ENCODE results near the gene CBR4.

DNA sequence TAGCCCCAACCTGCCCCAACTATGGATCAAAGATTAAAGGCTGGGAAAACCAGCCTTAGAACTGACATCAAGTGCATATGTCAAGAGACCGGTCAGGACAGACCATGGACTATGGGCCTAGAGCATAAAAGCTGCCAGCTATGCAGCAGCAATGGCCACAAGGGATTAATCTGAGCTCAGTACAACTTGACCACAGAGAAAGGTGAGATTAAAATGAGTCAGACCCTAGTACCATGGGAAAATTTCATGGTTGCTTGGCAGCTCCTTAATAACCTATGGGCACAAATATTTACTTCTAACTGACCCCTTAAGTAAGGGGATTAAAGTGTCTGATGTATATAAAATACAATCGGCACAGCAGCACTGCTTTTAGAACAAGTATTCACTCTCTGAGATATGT lies 54.4 kb downstream of the CBR4 start:
- TF ChIP-seq, protein P1, sequence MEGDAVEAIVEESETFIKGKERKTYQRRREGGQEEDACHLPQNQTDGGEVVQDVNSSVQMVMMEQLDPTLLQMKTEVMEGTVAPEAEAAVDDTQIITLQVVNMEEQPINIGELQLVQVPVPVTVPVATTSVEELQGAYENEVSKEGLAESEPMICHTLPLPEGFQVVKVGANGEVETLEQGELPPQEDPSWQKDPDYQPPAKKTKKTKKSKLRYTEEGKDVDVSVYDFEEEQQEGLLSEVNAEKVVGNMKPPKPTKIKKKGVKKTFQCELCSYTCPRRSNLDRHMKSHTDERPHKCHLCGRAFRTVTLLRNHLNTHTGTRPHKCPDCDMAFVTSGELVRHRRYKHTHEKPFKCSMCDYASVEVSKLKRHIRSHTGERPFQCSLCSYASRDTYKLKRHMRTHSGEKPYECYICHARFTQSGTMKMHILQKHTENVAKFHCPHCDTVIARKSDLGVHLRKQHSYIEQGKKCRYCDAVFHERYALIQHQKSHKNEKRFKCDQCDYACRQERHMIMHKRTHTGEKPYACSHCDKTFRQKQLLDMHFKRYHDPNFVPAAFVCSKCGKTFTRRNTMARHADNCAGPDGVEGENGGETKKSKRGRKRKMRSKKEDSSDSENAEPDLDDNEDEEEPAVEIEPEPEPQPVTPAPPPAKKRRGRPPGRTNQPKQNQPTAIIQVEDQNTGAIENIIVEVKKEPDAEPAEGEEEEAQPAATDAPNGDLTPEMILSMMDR (IDR thresholded peaks at IDR 0.05 in 8 of 11, conservative IDR thresholded peaks at IDR 0.05 in 3 of 11): no peak
- TF ChIP-seq POLR2AphosphoS5 (IDR thresholded peaks at IDR 0.05) (no peak), POLR2A (IDR thresholded peaks at IDR 0.05) (no peak)

All from spleen (tissue), 7 donors.